ENCODE data around the gene ELF4.

ELF4 gene

DNA sequence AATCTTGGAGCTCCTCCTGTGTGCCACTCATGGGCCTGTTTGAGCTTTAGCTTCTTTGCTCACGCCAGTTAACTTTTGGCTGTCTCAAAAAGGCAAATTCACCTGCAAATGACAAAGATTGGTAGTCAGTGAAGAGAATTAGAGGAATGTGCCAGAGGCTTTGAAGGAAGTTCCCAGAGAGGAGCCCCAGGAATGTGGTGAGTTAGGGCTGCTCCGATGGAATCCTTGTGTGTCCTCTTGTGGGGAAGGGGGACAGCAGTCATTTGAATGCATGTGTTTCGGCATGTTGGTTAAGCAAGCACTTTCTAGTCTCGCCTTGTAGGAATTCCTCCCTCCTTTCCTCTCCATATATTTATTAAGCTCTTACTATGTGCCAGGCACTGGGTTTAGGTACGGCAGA is 62.9 kb downstream of the ELF4 start:
- DNase-seq (ENCODE audit: low read depth): no peak

DNA sequence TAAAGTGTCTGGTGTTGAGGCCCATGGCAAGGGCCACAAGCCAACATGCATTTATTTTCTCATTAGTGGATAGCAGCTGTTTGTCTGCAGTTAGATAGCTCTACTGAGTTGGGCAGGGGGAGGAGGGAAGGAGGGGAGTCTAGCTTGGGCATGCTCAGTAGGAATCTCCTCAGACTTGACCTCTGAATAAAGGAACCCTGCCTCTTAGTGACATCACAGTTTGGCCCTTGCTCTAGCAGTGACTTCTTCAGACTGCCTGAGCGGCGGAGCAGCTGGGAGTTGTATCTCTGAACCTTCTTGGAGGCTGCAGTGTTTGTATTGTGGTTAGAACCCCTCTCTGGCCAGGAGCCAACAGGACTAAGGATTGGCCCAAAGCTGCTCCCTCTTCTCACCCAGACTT is 70.5 kb downstream of the ELF4 start:
- DNase-seq (ENCODE audit: low read depth): no peak

- no peak for DNase-seq (ENCODE audit: low read depth)
Observed at GRCh38 chrX:130034178-130034577, 76.1 kb downstream of the ELF4 start.

- no peak for DNase-seq (ENCODE audit: low read depth)
Observed at GRCh38 chrX:130032552-130032951, 77.7 kb downstream of the ELF4 start.

DNA sequence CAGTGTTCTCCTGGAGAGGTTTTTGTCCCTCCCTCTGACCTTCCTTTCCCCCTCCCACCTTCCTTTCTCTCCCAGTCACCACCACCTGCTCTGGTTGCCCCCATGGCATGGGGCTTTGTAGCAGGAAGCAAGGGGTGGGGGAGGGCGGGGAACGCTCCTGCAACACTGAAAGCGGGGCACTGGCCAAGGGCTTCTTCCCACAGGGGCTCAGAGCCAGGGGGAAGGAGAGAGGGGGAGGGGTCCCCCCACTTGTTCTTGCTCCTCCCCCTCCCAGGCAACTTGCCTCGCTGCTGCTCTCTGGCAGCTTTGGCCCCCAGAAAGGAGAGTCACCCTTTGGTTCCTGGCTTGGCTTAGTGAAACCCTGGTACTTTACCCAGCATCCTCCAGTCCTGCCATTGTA is 79.5 kb downstream of the ELF4 start:
- DNase-seq (ENCODE audit: low read depth): no peak

DNA sequence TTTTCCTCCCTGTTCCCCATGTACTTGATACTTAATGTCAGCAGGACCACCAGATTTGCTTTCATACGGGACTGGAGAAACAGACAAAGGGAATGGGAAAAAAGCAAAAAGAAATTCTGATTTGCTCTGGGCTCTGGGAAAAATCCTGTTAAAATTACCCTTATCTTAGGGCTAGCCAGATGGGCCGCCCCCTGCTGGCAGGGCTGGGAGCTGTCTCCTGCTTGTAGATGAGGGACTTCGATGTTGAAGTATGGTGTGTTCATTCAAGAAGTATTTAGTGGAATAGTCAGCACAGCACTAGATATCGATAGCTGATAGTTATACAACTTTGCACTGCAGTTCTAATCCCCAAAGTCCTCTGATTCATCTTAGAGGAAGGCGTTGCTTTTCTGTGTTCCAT is 82.1 kb downstream of the ELF4 start:
- peak; percentile 28 for DNase-seq (ENCODE audit: low read depth)

- DNase-seq (ENCODE audit: low read depth): no peak
Observed at GRCh38 chrX:130027569-130027968, 82.7 kb downstream of the ELF4 start.

GRCh38 chrX:130025256-130025655 is 85.0 kb downstream of the ELF4 start:
- DNase-seq (ENCODE audit: low read depth): no peak

DNA sequence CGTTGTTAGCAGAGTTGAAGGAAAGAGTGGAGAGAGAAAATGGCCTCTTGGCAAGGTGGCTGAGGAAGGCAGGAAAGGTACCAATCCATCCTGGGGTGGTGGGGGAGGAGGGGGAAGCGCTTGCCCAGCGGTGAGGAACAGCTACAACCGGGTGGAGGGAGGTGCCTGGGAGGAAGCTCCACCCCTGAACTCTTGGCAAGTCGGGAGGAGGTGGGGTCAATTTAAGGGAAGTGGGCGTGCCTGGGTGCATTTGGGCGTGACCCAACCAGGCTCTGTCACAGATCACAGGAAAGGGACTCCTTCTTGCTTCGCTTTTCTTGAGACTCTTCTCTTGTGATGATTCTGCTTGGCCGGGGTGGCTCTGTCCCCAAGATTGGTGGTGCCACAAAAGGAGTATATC is 86.2 kb downstream of the ELF4 start:
- DNase-seq (ENCODE audit: low read depth): peak; percentile 58

DNA sequence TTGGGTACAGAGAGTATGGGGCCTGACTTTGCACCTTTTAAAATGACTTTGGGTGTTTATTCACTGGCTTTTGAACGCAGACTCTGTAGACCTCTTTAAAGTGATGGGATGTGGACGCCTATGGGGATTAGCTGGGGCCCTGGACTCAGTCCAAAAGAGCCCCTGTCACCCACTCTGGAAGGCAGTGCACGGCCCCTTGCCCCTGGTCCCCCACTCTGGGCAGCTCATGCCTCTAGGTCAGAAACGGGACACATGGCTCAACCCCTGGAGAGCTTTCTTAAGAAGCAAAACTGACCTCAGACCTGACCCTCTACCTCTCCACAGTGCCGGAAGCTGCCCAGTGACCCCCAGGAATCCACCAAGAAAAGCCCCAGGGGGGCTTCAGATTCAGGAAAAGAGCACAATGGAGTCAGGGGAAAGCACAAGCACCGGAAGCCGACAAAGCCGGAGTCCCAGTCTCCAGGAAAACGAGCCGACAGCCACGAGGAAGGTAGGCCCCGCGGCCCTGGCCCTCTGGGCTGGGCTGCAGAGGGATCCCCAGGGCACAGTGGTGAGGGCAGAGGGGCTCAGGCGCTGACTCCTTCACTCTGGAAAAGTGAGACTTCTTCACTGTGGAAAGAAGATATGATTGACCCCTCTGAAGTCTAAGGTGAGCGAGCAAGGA is 89.5 kb downstream of the ELF4 start:
- DNase-seq (ENCODE audit: low read depth): no peak

DNA sequence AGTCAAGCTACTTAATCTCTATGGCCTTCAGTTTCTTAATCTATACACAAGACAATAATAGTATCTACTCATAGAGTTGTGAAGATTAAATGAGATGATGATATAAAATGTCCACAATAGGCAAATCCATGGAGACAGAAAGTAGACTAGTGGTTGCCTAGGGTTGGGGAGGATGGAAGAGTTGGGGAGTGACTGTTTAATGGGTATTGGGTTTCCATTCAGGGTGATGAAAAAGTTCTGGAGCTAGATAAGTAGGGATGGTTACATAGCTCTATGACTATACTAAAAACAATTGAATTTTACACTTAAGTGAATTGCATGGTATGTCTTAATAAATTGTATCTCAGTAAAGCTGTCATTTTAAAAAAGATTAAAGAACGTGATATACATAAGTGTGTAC is 92.2 kb downstream of the ELF4 start:
- no peak for DNase-seq (ENCODE audit: low read depth)

DNA sequence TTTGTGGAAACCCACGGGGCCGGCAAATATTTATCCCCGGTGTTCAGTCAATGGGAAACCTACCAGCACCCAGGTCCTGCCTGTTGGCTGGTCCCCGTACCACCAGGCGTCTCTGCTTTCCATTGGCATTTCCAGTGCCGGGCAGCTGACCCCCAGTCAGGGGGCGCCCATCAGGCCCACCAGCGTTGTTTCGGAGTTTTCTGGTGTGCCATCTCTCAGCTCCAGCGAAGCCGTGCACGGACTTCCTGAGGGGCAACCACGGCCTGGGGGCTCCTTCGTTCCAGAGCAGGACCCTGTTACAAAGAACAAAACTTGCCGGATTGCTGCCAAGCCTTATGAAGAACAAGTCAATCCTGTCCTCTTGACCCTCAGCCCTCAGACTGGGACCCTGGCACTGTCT is 95.1 kb downstream of the ELF4 start:
- no peak for DNase-seq (ENCODE audit: low read depth)
